RPMI8226 (cell line): Measurements from ENCODE around the gene GHR.

Source experiments
- DNase-seq: peaks from one replicate; pipeline ENCODE4 v3.0.0-alpha.2; 2015

GHR gene

GRCh38 chr5:42423285-42424165 is at the start of gene GHR:
Gene GHR, plus strand, starts transcription at chr5:42423439. Its CDS starts 142,436 bp downstream, at chr5:42565875.
- DNase-seq: peak; percentile 58

GRCh38 chr5:42374679-42375273 is 48.5 kb upstream of the GHR start:
- no peak for DNase-seq

GRCh38 chr5:42377496-42377895 is 45.7 kb upstream of the GHR start:
- no peak for DNase-seq

- DNase-seq: no peak
These were observed 41.3 kb upstream of the GHR start for GRCh38 chr5:42381973-42382372.

GRCh38 chr5:42387563-42387962 is 35.7 kb upstream of the GHR start:
- DNase-seq: no peak

- DNase-seq: no peak
These were observed 33.1 kb upstream of the GHR start for GRCh38 chr5:42390115-42390514.

- no peak for DNase-seq
These were observed 30.3 kb upstream of the GHR start for GRCh38 chr5:42392917-42393316.

- no peak for DNase-seq
These were observed 27.1 kb upstream of the GHR start for GRCh38 chr5:42396111-42396510.

GRCh38 chr5:42397267-42397666 is 26.0 kb upstream of the GHR start:
- no peak for DNase-seq

GRCh38 chr5:42399702-42400101 is 23.5 kb upstream of the GHR start:
- no peak for DNase-seq

- no peak for DNase-seq
These were observed 22.8 kb upstream of the GHR start for GRCh38 chr5:42400474-42400873.

GRCh38 chr5:42403236-42403635 is 20.0 kb upstream of the GHR start:
- no peak for DNase-seq

GRCh38 chr5:42404366-42404765 is 18.9 kb upstream of the GHR start:
- DNase-seq: no peak

- DNase-seq: no peak
These were observed 3.9 kb upstream of the GHR start for GRCh38 chr5:42419294-42419693.

- DNase-seq: no peak
These were observed 471 bp upstream of the GHR start for GRCh38 chr5:42422656-42423280.

- no peak for DNase-seq
These were observed 2.8 kb downstream of the GHR start for GRCh38 chr5:42426016-42426415.

GRCh38 chr5:42429694-42430093 is 6.5 kb downstream of the GHR start:
- DNase-seq: no peak

- DNase-seq: no peak
These were observed 10.9 kb downstream of the GHR start for GRCh38 chr5:42434047-42434724.

GRCh38 chr5:42436051-42436450 is 12.8 kb downstream of the GHR start:
- no peak for DNase-seq

- DNase-seq: no peak
These were observed 31.2 kb downstream of the GHR start for GRCh38 chr5:42454216-42454995.

GRCh38 chr5:42461033-42461432 is 37.8 kb downstream of the GHR start:
- no peak for DNase-seq

- no peak for DNase-seq
These were observed 38.3 kb downstream of the GHR start for GRCh38 chr5:42461507-42461906.

- DNase-seq: no peak
These were observed 38.8 kb downstream of the GHR start for GRCh38 chr5:42462083-42462482.
